ENCODE measurements around the gene DNAJC7.

GRCh38 chr17:41986634-41987033, 30.6 kb downstream of the DNAJC7 start:
- TF ChIP-seq CTCF (IDR thresholded peaks at IDR 0.05) (no peak), POLR2A (IDR thresholded peaks at IDR 0.05) (no peak)

All from lower leg skin (tissue), 3 donors.